Pancreas (tissue), 10 donors: ENCODE results near the gene FAM227B. TPM values are rescaled to one million over a fixed set of nuclear protein-coding genes. Genes with fewer than 3 reads are reported as not detected.

Experiments
- ATAC-seq, 4 donors: fragments of 200-7000 bp; cut with Tn5 transposase; one replicate each; pipeline versions ENCODE4 v1.8.0 to v1.9.1; 2020; ENCODE audit warnings: mild to moderate bottlenecking in 4 of 4, moderate library complexity in 4 of 4
- DNase-seq, 6 donors: peaks; one replicate each; pipeline ENCODE4 v3.0.0-alpha.2; 2020
- FAIRE-seq: peaks from 2 replicates; lab custom pipeline; 2012; peaks lifted over from hg19 to GRCh38; lab: Jason Lieb, UNC
- H3K27ac ChIP-seq, 4 donors: fragments of 200-600 bp; sonication (generic); 1 replicate in 3 of 4; 2 replicates in 1 of 4; pipeline versions ENCODE4 v1.5.0 to v1.8.0; 2020
- H3K27me3 ChIP-seq, 4 donors: fragments of 200-600 bp; one replicate each; pipeline ENCODE4 v1.8.0; 2021
- H3K36me3 ChIP-seq, 3 donors: fragments of 200-600 bp; sonication (generic) in 1 of 3; one replicate each; pipeline versions ENCODE4 v1.5.0 to v1.8.0; 2020 to 2021
- H3K4me1 ChIP-seq, 3 donors: fragments of 200-600 bp; one replicate each; pipeline ENCODE4 v1.8.0; 2021
- H3K4me3 ChIP-seq, 4 donors: fragments of 200-600 bp; sonication (generic) in 2 of 4; one replicate each; pipeline versions ENCODE4 v1.5.0 to v1.8.0; 2020 to 2021
- H3K9me3 ChIP-seq, 4 donors: fragments of 200-600 bp; one replicate each; pipeline ENCODE4 v1.8.0; 2021
- WGBS, 2 donors: extraction: QIAGEN DNeasy Blood & Tissue Kit; methylation state at CpG; one replicate each; pipeline ENCODE4 v1.1.7; 2013; 5-methylcytosine and 5-hydroxymethylcytosine counted together
- intact Hi-C, 3 donors: fragments of 100-400 bp; cut with DNase I; formaldehyde crosslinking; loops; one replicate each; pipeline versions ENCODE4 v1.11.1 to v1.14.2; 2022
- polyA plus RNA-seq, 2 donors: library from polyadenylated mRNA; stranded (reverse); fragments of 200-250 nt; gene quantifications; one replicate each; pipeline ENCODE4 v1.2.3, GENCODE V29; 2013
- total RNA-seq, 6 donors: library from RNA; stranded (reverse); fragmentation: NEBNext Ultra II Directional in 4 of 6; extraction: Animal tissue kit (Norgen Biotek cat#: 25700) in 4 of 6; gene quantifications; one replicate each; pipeline versions ENCODE4 v1.2.1 to v1.2.4, GENCODE V29; 2021 to 2023
- TF ChIP-seq, protein P1 (sequence below), 4 donors: fragments of 200-600 bp; sonication (generic) in 3 of 4; IDR thresholded peaks; one replicate each; pipeline versions ENCODE4 v1.5.0 to v1.8.0; 2021; ENCODE audit warnings: antibody characterized with exemption in 4 of 4
- donor health status: healthy with polysubstance abuse.
- donor health status: DM: no; HTN: no; CAD: no; lungs with moderate emphysema.
- donor health status: DM: no; HTN: no; CAD: no.
- donor health status: control.
- donor health status: control.
- donor health status: Bipolar disorder and iron deficiency.
- donor health status: DM: yes; HTN: yes; CAD: no.
- donor health status: DM: no; HTN: no; CAD: no.
- donor health status: DM: no; HTN: no; CAD: no.
- donor health status: DM: yes; HTN: yes; CAD: no.

Gene FAM227B
- total and polyA plus RNA-seq, 8 donors, result 3.1 to 6.5 (median 4.1) TPM

DNA sequence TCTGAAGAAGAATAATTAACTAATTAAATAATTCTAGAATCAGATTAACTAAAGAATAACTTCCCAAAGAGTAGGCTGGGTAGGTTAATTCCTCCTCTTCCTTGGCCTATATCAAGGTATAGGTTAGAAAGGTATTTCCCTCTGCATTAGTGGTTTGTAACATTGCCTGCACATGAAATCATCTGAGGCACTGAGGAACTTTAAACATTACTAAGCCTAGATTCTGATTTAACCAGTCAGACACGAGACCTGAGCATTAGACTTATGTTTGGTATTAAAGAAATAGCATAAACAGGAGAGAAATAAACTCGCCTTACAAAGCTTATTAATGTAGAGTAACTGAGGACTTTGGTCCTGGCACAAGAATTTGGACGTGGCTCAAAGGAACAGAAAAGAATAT lies 113.4 kb downstream of the FAM227B start:
- H3K9me3 ChIP-seq, result no peaks in the 10 kb centered on the region
- no peak for ATAC-seq
- H3K27ac ChIP-seq, result no peak overlapping the region
- TF ChIP-seq, protein P1, sequence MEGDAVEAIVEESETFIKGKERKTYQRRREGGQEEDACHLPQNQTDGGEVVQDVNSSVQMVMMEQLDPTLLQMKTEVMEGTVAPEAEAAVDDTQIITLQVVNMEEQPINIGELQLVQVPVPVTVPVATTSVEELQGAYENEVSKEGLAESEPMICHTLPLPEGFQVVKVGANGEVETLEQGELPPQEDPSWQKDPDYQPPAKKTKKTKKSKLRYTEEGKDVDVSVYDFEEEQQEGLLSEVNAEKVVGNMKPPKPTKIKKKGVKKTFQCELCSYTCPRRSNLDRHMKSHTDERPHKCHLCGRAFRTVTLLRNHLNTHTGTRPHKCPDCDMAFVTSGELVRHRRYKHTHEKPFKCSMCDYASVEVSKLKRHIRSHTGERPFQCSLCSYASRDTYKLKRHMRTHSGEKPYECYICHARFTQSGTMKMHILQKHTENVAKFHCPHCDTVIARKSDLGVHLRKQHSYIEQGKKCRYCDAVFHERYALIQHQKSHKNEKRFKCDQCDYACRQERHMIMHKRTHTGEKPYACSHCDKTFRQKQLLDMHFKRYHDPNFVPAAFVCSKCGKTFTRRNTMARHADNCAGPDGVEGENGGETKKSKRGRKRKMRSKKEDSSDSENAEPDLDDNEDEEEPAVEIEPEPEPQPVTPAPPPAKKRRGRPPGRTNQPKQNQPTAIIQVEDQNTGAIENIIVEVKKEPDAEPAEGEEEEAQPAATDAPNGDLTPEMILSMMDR (IDR thresholded peaks at IDR 0.05), result no peak
- intact Hi-C loops, result no loop called here
- H3K36me3 ChIP-seq, result no peaks in the 10 kb centered on the region
- 63 to 74% methylated on average over 3 of the region's 3 CpGs for WGBS, 2 donors
- no peak for FAIRE-seq
- no peak for DNase-seq
- H3K4me3 ChIP-seq, result no peak overlapping the region
- no peaks in the 10 kb centered on the region for H3K4me1 ChIP-seq
- H3K27me3 ChIP-seq, result no peaks in the 10 kb centered on the region

DNA sequence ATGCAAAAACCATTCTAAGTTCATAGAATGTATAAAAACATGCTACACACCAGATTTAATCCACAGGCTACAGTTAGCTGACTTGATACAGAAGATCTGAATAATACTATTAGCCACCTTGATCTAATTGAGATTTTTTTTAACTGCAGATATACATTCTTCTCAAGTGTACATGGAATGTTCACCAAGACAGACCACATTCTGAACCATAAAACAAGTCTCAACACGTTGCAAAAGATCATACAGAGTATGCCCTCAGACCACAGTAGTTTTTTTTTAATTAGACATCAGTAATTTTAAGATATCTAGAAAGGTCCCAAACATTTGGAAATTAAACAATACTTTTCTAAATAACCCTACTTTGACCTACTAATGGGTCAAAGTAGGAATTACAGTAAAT lies 114.3 kb downstream of the FAM227B start:
- DNase-seq (no peak), FAIRE-seq (no peak), ATAC-seq (no peak)
- H3K4me3 ChIP-seq, result no peak overlapping the region
- H3K27ac ChIP-seq, result no peak overlapping the region
- no peaks in the 10 kb centered on the region for H3K4me1 ChIP-seq
- no peaks in the 10 kb centered on the region for H3K9me3 ChIP-seq
- no peaks in the 10 kb centered on the region for H3K36me3 ChIP-seq
- intact Hi-C loops, result no loop called here
- 52 to 55% methylated on average over 1 of the region's 1 CpG for WGBS, 2 donors
- no peaks in the 10 kb centered on the region for H3K27me3 ChIP-seq
- TF ChIP-seq, protein P1 (IDR thresholded peaks at IDR 0.05), result no peak

DNA sequence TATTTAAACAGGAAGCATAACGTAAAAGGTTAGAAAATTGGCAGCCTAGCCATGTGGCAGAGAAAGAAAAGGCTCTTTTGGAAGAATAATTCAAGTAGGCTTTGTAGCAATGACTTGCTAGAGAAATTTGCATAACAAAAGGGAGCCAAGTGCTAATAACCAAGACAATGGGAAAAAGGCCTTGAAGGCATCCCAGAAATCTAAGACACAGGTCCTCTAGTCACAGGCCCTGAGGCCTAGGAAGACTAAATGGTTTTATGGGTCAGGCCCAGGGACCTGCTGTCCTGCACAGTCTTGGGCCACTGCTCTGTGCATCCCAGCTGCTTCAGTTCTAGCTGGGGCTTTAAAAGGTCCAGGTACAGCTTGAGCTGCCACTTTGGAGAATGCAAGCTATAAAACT lies 119.0 kb downstream of the FAM227B start:
- no peak for ATAC-seq
- H3K27me3 ChIP-seq, result no peaks in the 10 kb centered on the region
- TF ChIP-seq, protein P1 (IDR thresholded peaks at IDR 0.05), result no peak
- no peak overlapping the region for H3K4me3 ChIP-seq
- H3K9me3 ChIP-seq, result no peaks in the 10 kb centered on the region
- H3K4me1 ChIP-seq, result no peaks in the 10 kb centered on the region
- intact Hi-C loops, result no loop called here
- FAIRE-seq, result no peak
- WGBS, 2 donors, result 73 to 86% methylated on average over 1 of the region's 1 CpG
- DNase-seq, result no peak
- no peaks in the 10 kb centered on the region for H3K36me3 ChIP-seq
- no peak overlapping the region for H3K27ac ChIP-seq

DNA sequence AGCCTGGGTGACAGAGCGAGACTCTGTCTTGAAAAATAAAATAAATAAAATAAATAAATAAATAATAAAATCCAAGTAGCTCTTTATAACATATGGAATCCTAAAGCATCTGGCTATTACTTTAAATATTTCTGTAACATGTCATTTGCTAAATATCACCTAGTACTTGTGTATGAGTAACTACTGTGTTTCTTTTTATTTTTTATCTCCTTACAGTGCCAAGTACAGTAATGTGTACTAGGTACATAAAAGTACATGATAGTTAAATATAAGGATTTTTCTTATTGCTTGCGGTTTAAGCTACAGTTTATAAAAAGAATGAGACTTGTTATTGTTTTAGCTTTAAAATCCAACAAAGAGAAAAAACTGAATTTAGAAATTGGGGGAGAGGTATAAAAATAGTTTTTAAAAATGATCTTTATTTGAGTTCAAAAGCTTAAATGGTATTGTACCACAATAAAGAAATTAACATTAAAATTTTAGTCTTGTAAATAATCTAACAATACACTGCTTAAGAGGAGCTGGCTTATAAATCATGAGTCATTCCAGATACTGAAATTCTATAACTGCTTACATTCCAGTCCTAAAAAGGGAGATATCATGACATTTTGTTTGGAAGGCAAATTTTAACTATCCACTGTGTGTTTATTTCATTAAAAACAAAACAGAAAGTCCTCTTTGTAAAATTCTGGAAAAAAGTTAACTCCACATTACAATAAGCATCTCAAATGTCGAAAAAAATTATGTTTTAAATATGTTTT lies 124.4 kb downstream of the FAM227B start:
- H3K4me1 ChIP-seq, result no peaks in the 10 kb centered on the region
- H3K4me3 ChIP-seq, result no peak overlapping the region
- no peaks in the 10 kb centered on the region for H3K36me3 ChIP-seq
- no peaks in the 10 kb centered on the region for H3K9me3 ChIP-seq
- TF ChIP-seq, protein P1 (IDR thresholded peaks at IDR 0.05), result no peak
- FAIRE-seq (peak; percentile 45), DNase-seq (no peak), ATAC-seq (no peak)
- H3K27ac ChIP-seq, result no peak overlapping the region
- H3K27me3 ChIP-seq, result no peaks in the 10 kb centered on the region
- WGBS, 2 donors, result 84 to 87% methylated on average over 3 of the region's 3 CpGs
- intact Hi-C loops, result no loop called here

DNA sequence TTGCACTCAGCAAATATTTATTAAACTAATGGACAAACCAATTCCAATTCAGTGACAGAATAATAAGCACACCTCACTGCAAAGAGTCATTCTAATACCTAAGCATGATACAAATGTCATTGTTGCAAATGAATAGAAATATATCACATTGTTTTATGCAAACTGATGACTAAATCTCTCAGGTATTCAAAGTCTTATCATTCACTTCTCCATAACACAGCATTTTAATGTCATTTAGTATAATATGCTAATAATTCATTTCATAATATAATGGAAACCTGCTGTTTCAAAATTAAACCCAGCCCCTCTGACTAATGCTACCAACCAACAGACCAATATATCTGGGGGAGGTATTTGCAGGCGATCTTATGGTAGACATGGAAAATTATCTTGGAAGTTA lies 125.8 kb downstream of the FAM227B start:
- intact Hi-C loops, result no loop called here
- DNase-seq (no peak), FAIRE-seq (no peak), ATAC-seq (no peak)
- TF ChIP-seq, protein P1 (IDR thresholded peaks at IDR 0.05), result no peak
- no peaks in the 10 kb centered on the region for H3K36me3 ChIP-seq
- no peak overlapping the region for H3K27ac ChIP-seq
- H3K27me3 ChIP-seq, result no peaks in the 10 kb centered on the region
- H3K9me3 ChIP-seq, result no peaks in the 10 kb centered on the region
- H3K4me3 ChIP-seq, result no peak overlapping the region
- whole genome bisulfite sequencing, 2 donors, result 90 to 92% methylated on average over 1 of the region's 1 CpG
- H3K4me1 ChIP-seq, result no peaks in the 10 kb centered on the region
